PC-3 (cell line): ENCODE measurements around the gene MED7. TPM values are rescaled to one million over a fixed set of nuclear protein-coding genes. Genes with fewer than 3 reads are reported as not detected.

ENCODE experiments used
- ATAC-seq: fragments of 200-7000 bp; cut with Tn5 transposase; 2 replicates; pipeline ENCODE4 v1.9.1; 2020; ENCODE audit warnings: mild to moderate bottlenecking, moderate library complexity
- BruUV-seq: library from RNA; stranded (reverse); fragments of 400-500 nt; replicated peaks from 2 replicates; lab custom pipeline; 2021; lab: Mats Ljungman, UMichigan
- CTCF ChIA-PET: fragments of 300-600 bp; sonication (Branson Sonifier 250); formaldehyde crosslinking; loops from one replicate; lab custom pipeline; 2022; ENCODE audit warnings: antibody characterized with exemption; lab: Charles Lee
- POLR2A ChIA-PET: fragments of 300-600 bp; sonication (Branson Sonifier 250); formaldehyde crosslinking; loops from one replicate; lab custom pipeline; 2022; ENCODE audit warnings: antibody characterized with exemption; ENCODE audit not compliant: unreplicated experiment; lab: Charles Lee
- DNase-seq: peaks from one replicate; pipeline ENCODE4 v3.0.0-alpha.2; 2015
- H2AFZ ChIP-seq: fragments of 300-600 bp; sonication (generic); 2 replicates; pipeline ENCODE4 v1.6.0; 2016; ENCODE audit warnings: antibody characterized with exemption, low read length
- H3F3A ChIP-seq: fragments of 300-600 bp; sonication (generic); one replicate; pipeline ENCODE4 v1.6.0; 2017; ENCODE audit warnings: antibody characterized with exemption, low read length, control low read depth, mild to moderate bottlenecking; ENCODE audit not compliant: unreplicated experiment
- H3K27ac ChIP-seq: fragments of 300-600 bp; sonication (generic); 2 replicates; pipeline ENCODE4 v1.5.1; 2016; ENCODE audit warnings: mild to moderate bottlenecking, low read length
- H3K27me3 ChIP-seq: fragments of 300-600 bp; sonication (generic); 2 replicates; pipeline ENCODE4 v1.6.1; 2016; ENCODE audit warnings: low read length, mixed read lengths
- H3K36me3 ChIP-seq: fragments of 300-600 bp; sonication (generic); 2 replicates; pipeline ENCODE4 v1.6.1; 2016; ENCODE audit warnings: low read depth, mixed run types, low read length, mixed read lengths
- H3K4me1 ChIP-seq: fragments of 300-600 bp; sonication (generic); 2 replicates; pipeline ENCODE4 v1.5.1; 2016; ENCODE audit warnings: low read length; ENCODE audit not compliant: insufficient read depth
- H3K4me2 ChIP-seq: fragments of 300-600 bp; sonication (generic); 2 replicates; pipeline ENCODE4 v1.6.0; 2016; ENCODE audit warnings: low read length
- H3K4me3 ChIP-seq: fragments of 300-600 bp; sonication (generic); 2 replicates; pipeline ENCODE4 v1.5.1; 2016; ENCODE audit warnings: mild to moderate bottlenecking, low read length, mixed read lengths
- H3K79me2 ChIP-seq: fragments of 300-600 bp; sonication (generic); 2 replicates; pipeline ENCODE4 v1.6.1; 2017; ENCODE audit warnings: low read length, mixed read lengths
- H3K9ac ChIP-seq: fragments of 300-600 bp; sonication (generic); 2 replicates; pipeline ENCODE4 v1.6.0; 2016; ENCODE audit warnings: mild to moderate bottlenecking, low read length
- H3K9me2 ChIP-seq: fragments of 300-600 bp; sonication (generic); replicated peaks from 2 replicates; pipeline ENCODE4 v1.6.1; 2016; ENCODE audit warnings: mixed run types, low read length, mixed read lengths
- H3K9me3 ChIP-seq: fragments of 300-600 bp; sonication (generic); 2 replicates; pipeline ENCODE4 v1.6.1; 2016; ENCODE audit warnings: low read length, mixed read lengths
- H4K20me1 ChIP-seq: fragments of 300-600 bp; sonication (generic); 2 replicates; pipeline ENCODE4 v1.6.1; 2016; ENCODE audit warnings: low read length, mixed read lengths
- CTCF ChIP-seq: fragments of 300-600 bp; sonication (generic); conservative IDR thresholded peaks from 2 replicates; pipeline ENCODE4 v1.5.1; 2017; ENCODE audit warnings: antibody characterized with exemption, low read depth, mild to moderate bottlenecking, low read length
- EZH2 ChIP-seq: fragments of 300-600 bp; sonication (generic); IDR thresholded peaks from one replicate; pipeline ENCODE4 v1.6.1; 2017; ENCODE audit warnings: antibody characterized with exemption, mild to moderate bottlenecking, low read length; ENCODE audit not compliant: unreplicated experiment
- EZH2phosphoT487 ChIP-seq: fragments of 300-600 bp; sonication (generic); IDR thresholded peaks from 2 replicates; pipeline ENCODE4 v1.6.1; 2018; ENCODE audit warnings: mild to moderate bottlenecking, antibody characterized with exemption, low read length, borderline replicate concordance
- intact Hi-C: fragments of 100-400 bp; cut with micrococcal nuclease; formaldehyde crosslinking; loops from 2 replicates; pipeline ENCODE4 v1.9.0; 2023
- total RNA-seq: library from RNA; depleted of rRNA; stranded (reverse); fragments of >200 nt; gene quantifications from 2 replicates; pipeline ENCODE4 v1.2.3, GENCODE V29; 2014

The MED7 gene
- total RNA-seq, 1 experiment from 2014 or later, result 14.8 TPM

GRCh38 chr5:157116483-157116954 lies 26.1 kb downstream of the MED7 start:
- Histone ChIP-seq H3K27me3 (no peaks in the 10 kb centered on the region), H3K27ac (no peak overlapping the region), H3K9me2 (no peaks in the 10 kb centered on the region), H3K4me3 (no peak overlapping the region), H3K4me2 (no peak overlapping the region), H3K4me1 (no peaks in the 10 kb centered on the region), H3K9me3 (0 out of 2 replicates have a peak, but pooled peaks cover 3% of the 10 kb centered on the region), H4K20me1 (no peaks in the 10 kb centered on the region), H3F3A (no peaks in the 10 kb centered on the region), H2AFZ (no peak overlapping the region), H3K79me2 (no peaks in the 10 kb centered on the region), H3K9ac (no peak overlapping the region), H3K36me3 (no peaks in the 10 kb centered on the region)
- no TSS peak for BruUV-seq
- ChIA-PET POLR2A (no interaction called here), CTCF (no interaction called here)
- intact Hi-C loops, result no loop called here
- no peak for TF ChIP-seq CTCF
- TF ChIP-seq EZH2phosphoT487, result no peak
- no peak for TF ChIP-seq EZH2
- ATAC-seq, result no peak
- DNase-seq, result no peak

GRCh38 chr5:157115502-157115901 lies 27.2 kb downstream of the MED7 start:
- ChIA-PET CTCF (no interaction called here), POLR2A (interaction anchor here (0.6 kb wide), 1 partner anchor 143 kb away, joined by 4 read pairs; no protein-coding TSS in a partner anchor)
- no peaks in the 10 kb centered on the region for H3K4me1 ChIP-seq
- H3K79me2 ChIP-seq, result no peaks in the 10 kb centered on the region
- TF ChIP-seq CTCF (no peak), EZH2phosphoT487 (no peak), EZH2 (no peak)
- intact Hi-C loops, result no loop called here
- H3K9ac ChIP-seq, result no peak overlapping the region
- DNase-seq, result no peak
- H4K20me1 ChIP-seq, result no peaks in the 10 kb centered on the region
- H3K4me2 ChIP-seq, result no peak overlapping the region
- no peak for ATAC-seq
- H2AFZ ChIP-seq, result no peak overlapping the region
- no peaks in the 10 kb centered on the region for H3K27me3 ChIP-seq
- H3K36me3 ChIP-seq, result no peaks in the 10 kb centered on the region
- H3K9me3 ChIP-seq, result no peaks in the 10 kb centered on the region
- no peaks in the 10 kb centered on the region for H3K9me2 ChIP-seq
- no peak overlapping the region for H3K4me3 ChIP-seq
- no peaks in the 10 kb centered on the region for H3F3A ChIP-seq
- H3K27ac ChIP-seq, result no peak overlapping the region
- no TSS peak for BruUV-seq

- no peak overlapping the region for H2AFZ ChIP-seq
- no peaks in the 10 kb centered on the region for H3K9me3 ChIP-seq
- no peaks in the 10 kb centered on the region for H3K79me2 ChIP-seq
- ATAC-seq (no peak), DNase-seq (no peak)
- no peak overlapping the region for H3K4me3 ChIP-seq
- intact Hi-C loops, result no loop called here
- H4K20me1 ChIP-seq, result no peaks in the 10 kb centered on the region
- no peaks in the 10 kb centered on the region for H3K27me3 ChIP-seq
- TF ChIP-seq CTCF (no peak), EZH2phosphoT487 (no peak), EZH2 (no peak)
- ChIA-PET POLR2A (no interaction called here), CTCF (no interaction called here)
- no peak overlapping the region for H3K4me2 ChIP-seq
- no peak overlapping the region for H3K9ac ChIP-seq
- BruUV-seq, result no TSS peak
- H3F3A ChIP-seq, result no peaks in the 10 kb centered on the region
- H3K4me1 ChIP-seq, result no peaks in the 10 kb centered on the region
- H3K36me3 ChIP-seq, result no peaks in the 10 kb centered on the region
- H3K27ac ChIP-seq, result no peak overlapping the region
- H3K9me2 ChIP-seq, result no peaks in the 10 kb centered on the region
These were observed 27.7 kb downstream of the MED7 start for GRCh38 chr5:157115012-157115411.
